GOT3 (cell line): ENCODE data around the gene NCOA4.
"Not testable (repeated sequence)": the region's sequence is repeated elsewhere in the genome, so short reads cannot be mapped to it uniquely, and the experiment has no call there.

Experiments
- DNase-seq: peaks from one replicate; lab custom pipeline; 2025; ENCODE audit warnings: mixed read lengths; lab: John Stamatoyannopoulos, UW

The NCOA4 gene

DNA sequence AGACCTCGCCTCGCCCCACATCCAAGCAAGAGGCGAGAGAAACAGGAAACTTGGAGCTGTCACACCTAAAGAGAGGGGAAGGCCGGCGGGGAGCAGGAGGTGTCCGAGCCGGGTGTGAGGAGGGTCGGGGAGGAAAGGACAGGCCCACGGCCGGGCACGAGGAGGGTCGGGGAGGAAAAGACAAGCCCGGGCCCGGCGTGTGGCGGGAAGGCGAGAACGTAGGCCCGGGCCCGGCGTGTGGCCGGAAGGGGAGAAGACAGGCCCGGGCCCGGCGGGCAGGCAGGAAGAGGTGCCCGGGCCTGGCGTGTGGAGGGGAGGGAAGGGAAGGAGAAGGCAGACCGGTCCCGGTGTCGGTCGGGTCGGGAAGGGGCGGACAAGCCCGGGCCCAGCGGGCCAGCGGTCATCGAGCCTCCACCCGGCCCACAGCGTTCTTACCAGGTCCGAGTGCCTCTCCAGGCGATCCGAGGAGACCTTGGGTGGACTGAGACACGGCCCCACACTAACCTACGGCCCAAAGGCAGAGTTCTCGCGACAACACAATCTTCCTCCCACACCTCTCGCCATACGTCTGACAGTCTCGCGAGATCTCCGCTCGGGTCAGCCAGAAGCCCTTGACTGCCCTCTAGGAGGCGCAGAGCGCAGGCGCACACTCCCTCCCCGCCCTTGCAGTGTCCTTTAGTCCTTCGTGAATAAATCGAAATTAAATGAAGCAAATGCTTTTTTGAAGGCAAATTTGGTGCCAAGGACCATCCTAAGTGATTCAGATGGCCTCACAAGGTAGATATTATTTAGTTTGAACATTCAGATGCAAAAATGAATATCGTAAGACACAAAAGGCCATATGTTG, at the start of gene NCOA4:
Gene NCOA4 (minus strand): TSS at position 533 of the 847 bp plus-strand sequence. CDS start 13,943 bp downstream, outside the sequence.
- peak; percentile 82 for DNase-seq

GRCh38 chr10:46079831-46080585, 49.6 kb upstream of the NCOA4 start:
- no peak for DNase-seq

DNA sequence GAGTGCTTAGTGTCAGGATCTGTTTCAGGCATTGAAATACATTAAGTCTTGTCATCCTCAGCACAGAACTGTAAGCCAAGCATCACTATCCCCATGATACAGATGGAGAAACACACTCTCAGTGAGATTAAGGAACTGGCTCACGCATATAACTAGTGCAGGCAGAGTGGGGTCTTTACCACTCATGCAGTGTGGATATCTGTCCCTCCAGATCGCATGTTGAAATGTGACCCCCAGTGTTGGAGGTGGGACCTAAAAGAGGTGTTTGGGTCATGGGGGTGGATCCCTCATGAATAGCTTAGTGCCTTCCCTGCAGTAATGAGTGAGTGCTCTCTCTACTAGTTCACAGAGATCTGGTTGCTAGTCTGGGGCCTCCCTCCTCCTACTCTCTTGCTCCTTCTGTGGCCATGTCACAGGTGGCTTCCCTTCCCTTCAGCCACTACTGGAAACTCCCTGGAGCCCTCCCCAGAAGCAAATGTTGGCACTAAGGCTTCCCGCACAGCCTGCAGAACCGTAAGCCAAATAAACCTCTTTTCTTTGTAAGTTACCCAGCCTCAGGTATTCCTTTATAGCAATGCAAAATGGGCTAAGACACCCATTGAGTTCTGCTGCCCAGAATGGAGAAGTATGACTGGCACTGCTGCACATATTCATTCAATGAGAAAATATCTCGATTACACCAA, 47.4 kb upstream of the NCOA4 start:
- DNase-seq, result no peak

GRCh38 chr10:46077141-46077554, 46.7 kb upstream of the NCOA4 start:
- no peak for DNase-seq

DNA sequence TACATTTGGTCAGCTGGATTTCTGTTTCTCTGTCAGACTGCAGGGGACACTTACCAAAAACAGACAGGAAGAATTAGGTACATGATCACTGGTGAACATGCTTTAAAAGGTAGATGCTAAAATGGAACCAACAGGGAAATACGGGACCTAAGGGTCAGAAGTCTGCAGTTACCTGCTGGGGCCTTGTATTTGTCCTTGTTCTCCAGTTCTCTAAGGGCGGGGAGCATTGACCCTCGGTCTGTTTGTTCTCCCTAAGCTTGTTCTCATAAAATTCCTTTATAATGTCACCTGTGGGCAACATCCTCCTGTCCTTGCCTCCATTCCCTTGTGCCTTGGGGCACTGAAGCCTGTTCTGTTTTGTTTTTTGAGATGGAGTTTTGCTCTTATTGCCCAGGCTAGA, 45.4 kb upstream of the NCOA4 start:
- no peak for DNase-seq

GRCh38 chr10:46074196-46074946, 43.9 kb upstream of the NCOA4 start:
- DNase-seq, result no peak

GRCh38 chr10:46073564-46073963, 43.1 kb upstream of the NCOA4 start:
- DNase-seq, result no peak

GRCh38 chr10:46070749-46071148, 40.3 kb upstream of the NCOA4 start:
- no peak for DNase-seq

- DNase-seq, result no peak
Measured at GRCh38 chr10:46069771-46070463, 39.5 kb upstream of the NCOA4 start.

DNA sequence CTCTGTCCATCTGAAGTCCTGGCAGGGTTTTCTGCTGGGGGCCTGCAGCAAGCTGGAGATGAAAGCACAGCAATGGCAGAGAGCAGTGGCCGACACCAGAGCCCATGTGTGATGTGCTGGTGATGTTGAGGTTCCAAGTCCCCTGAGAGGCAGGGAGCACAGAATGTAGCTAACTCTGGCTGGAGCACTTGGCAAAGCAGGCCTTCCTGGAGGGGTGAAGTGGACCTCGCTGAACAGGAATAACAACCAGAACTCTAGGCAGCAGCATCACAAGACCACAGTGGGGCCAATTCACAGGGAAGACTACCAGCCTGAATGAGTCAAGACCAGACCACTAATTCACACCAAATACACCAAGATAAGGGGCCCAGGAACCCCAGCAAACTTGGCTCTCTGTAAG, 38.5 kb upstream of the NCOA4 start:
- no peak for DNase-seq

DNA sequence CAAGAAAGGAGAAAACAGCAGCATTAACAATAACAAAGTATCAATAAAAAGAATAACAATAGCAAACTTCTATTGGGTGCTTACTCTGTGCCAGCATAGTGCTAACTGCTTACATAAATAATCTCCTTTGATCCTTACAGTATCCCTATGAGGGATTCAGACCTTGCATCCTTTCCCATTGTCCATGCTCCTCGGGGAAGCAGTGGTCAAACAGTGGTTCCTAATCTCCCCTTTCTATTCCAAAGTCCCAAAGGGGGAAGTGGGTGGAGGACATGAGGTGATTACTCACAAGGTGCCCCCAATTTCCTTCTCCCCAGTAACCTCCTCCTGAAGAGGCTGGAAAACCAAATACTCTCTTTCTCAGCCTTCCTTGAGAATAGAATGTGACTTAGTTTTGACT, 37.7 kb upstream of the NCOA4 start:
- no peak for DNase-seq

GRCh38 chr10:46064269-46064817, 33.9 kb upstream of the NCOA4 start:
- DNase-seq, result no peak

GRCh38 chr10:46062723-46063428, 32.5 kb upstream of the NCOA4 start:
- no peak for DNase-seq

DNA sequence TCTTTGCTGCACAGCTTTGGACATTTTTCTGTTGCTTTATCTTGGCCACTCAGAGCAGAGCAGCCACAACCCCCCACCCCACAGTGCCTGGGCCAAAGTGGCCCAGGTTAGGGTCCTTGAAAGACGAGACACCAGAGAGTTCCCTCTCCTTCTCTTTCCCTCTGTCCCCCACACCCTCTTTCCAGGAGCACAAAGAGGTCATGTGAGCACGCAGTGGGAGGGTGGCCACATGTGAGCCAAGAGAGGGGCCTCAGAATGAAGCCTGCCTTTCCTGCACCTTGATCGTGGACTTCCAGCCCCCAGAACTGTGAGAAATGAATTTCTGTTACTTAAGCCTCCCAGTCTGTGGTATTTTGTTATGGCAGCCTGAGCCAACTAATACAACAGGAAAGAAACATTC, 30.3 kb upstream of the NCOA4 start:
- DNase-seq, result no peak

GRCh38 chr10:46057927-46058326, 27.5 kb upstream of the NCOA4 start:
- not testable (repeated sequence) for DNase-seq

- DNase-seq, result no peak
Measured at GRCh38 chr10:46057038-46057437, 26.6 kb upstream of the NCOA4 start.

DNA sequence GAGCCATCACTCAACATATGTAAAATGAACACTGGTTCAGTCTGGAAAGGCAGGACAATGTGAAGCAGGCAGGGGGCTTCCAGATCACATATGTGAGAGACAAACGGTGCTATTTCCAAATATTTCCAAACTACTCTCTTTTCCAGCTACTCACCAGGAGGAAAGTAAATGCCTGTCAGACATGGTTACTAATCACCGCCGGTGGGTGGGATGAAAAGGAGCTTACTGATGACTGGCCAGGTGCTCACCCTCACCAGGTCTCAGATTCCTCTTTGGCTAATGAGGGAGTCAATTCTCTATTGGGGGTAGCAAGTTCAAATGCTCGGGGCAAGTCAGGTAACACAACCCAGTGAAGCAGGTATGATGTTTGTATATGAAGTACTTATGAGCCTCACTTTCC, 25.3 kb upstream of the NCOA4 start:
- DNase-seq, result no peak

GRCh38 chr10:46053534-46054434, 23.4 kb upstream of the NCOA4 start:
- no peak for DNase-seq

DNA sequence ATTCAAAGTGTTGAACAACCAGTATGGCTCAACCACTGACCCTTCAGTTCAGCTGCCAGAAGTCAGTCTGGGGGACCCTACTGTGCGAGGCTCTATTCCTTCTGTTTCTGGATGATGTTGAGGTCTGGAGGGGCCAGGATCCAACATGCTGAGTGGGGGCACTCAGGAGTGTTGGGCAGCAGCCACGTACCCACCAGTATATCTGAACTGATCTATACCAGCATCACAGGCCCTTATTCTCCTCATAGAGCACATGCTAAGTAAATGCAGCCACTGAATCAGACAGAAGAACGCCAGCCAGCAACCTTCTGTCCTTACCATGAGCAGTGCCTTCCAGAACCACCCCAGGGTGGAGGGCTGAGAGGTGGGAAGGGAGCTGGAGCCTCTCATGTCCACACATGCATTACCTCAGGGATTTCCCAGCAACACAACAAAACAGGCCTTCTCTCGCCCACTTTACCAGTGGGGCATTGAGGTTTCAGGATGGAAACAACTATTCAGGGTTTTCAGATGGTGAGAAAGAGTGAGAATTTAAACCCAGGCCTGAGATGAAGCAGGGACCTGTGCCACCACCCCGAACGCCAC, 22.5 kb upstream of the NCOA4 start:
- no peak for DNase-seq
